H1 (cell line): ENCODE results near the gene VSNL1. TPM values are rescaled to one million over a fixed set of nuclear protein-coding genes. Genes with fewer than 3 reads are reported as not detected.

Experiments used
- RNF2 ChIP-seq: fragments of 200-900, 300-1000 bp; sonication (generic); IDR thresholded peaks from 2 replicates; pipeline ENCODE4 v1.7.1; 2016; ENCODE audit warnings: borderline replicate concordance, low read depth, mild to moderate bottlenecking, antibody characterized with exemption, low read length; ENCODE audit not compliant: poor library complexity, severe bottlenecking; ENCODE audit errors: missing control alignments
- polyA plus RNA-seq, 7 experiments: library from polyadenylated mRNA; depleted of rRNA in 3 of 7; stranded (reverse) in 5 of 7; unstranded in 2 of 7; fragments of >200 nt in 5 of 7; fragments of 200-250 nt in 2 of 7; gene quantifications; 1 replicate in 5 of 7; 2 replicates in 1 of 7; 4 replicates in 1 of 7; pipeline versions ENCODE4 v1.2.1 to v1.2.3, GENCODE V29; 2011 to 2013; ENCODE audit warnings: missing spikeins in 2 of 7, mixed read lengths in 2 of 7
- total RNA-seq: library from RNA; stranded (reverse); fragmentation: NEBNext Ultra II Directional; extraction: Animal tissue kit (Norgen Biotek cat#: 25700); gene quantifications from 2 replicates; pipeline ENCODE4 v1.2.1, GENCODE V29; 2021
- TF ChIP-seq, protein P1 (sequence below): fragments of 300-600 bp; sonication (generic); IDR thresholded peaks from 2 replicates; pipeline ENCODE4 v1.7.1; 2012; ENCODE audit warnings: low read length, moderate library complexity, mild to moderate bottlenecking, inconsistent platforms; ENCODE audit not compliant: insufficient replicate concordance

The VSNL1 gene
- total and polyA plus RNA-seq, 2 of the 8 experiments (the other 6 are each of a cell fraction or from before 2014, with no cell fraction given) = 49.4 to 108 TPM

GRCh38 chr2:17557596-17557995, 17.1 kb downstream of the VSNL1 start (continued):
- TF ChIP-seq, protein P1, sequence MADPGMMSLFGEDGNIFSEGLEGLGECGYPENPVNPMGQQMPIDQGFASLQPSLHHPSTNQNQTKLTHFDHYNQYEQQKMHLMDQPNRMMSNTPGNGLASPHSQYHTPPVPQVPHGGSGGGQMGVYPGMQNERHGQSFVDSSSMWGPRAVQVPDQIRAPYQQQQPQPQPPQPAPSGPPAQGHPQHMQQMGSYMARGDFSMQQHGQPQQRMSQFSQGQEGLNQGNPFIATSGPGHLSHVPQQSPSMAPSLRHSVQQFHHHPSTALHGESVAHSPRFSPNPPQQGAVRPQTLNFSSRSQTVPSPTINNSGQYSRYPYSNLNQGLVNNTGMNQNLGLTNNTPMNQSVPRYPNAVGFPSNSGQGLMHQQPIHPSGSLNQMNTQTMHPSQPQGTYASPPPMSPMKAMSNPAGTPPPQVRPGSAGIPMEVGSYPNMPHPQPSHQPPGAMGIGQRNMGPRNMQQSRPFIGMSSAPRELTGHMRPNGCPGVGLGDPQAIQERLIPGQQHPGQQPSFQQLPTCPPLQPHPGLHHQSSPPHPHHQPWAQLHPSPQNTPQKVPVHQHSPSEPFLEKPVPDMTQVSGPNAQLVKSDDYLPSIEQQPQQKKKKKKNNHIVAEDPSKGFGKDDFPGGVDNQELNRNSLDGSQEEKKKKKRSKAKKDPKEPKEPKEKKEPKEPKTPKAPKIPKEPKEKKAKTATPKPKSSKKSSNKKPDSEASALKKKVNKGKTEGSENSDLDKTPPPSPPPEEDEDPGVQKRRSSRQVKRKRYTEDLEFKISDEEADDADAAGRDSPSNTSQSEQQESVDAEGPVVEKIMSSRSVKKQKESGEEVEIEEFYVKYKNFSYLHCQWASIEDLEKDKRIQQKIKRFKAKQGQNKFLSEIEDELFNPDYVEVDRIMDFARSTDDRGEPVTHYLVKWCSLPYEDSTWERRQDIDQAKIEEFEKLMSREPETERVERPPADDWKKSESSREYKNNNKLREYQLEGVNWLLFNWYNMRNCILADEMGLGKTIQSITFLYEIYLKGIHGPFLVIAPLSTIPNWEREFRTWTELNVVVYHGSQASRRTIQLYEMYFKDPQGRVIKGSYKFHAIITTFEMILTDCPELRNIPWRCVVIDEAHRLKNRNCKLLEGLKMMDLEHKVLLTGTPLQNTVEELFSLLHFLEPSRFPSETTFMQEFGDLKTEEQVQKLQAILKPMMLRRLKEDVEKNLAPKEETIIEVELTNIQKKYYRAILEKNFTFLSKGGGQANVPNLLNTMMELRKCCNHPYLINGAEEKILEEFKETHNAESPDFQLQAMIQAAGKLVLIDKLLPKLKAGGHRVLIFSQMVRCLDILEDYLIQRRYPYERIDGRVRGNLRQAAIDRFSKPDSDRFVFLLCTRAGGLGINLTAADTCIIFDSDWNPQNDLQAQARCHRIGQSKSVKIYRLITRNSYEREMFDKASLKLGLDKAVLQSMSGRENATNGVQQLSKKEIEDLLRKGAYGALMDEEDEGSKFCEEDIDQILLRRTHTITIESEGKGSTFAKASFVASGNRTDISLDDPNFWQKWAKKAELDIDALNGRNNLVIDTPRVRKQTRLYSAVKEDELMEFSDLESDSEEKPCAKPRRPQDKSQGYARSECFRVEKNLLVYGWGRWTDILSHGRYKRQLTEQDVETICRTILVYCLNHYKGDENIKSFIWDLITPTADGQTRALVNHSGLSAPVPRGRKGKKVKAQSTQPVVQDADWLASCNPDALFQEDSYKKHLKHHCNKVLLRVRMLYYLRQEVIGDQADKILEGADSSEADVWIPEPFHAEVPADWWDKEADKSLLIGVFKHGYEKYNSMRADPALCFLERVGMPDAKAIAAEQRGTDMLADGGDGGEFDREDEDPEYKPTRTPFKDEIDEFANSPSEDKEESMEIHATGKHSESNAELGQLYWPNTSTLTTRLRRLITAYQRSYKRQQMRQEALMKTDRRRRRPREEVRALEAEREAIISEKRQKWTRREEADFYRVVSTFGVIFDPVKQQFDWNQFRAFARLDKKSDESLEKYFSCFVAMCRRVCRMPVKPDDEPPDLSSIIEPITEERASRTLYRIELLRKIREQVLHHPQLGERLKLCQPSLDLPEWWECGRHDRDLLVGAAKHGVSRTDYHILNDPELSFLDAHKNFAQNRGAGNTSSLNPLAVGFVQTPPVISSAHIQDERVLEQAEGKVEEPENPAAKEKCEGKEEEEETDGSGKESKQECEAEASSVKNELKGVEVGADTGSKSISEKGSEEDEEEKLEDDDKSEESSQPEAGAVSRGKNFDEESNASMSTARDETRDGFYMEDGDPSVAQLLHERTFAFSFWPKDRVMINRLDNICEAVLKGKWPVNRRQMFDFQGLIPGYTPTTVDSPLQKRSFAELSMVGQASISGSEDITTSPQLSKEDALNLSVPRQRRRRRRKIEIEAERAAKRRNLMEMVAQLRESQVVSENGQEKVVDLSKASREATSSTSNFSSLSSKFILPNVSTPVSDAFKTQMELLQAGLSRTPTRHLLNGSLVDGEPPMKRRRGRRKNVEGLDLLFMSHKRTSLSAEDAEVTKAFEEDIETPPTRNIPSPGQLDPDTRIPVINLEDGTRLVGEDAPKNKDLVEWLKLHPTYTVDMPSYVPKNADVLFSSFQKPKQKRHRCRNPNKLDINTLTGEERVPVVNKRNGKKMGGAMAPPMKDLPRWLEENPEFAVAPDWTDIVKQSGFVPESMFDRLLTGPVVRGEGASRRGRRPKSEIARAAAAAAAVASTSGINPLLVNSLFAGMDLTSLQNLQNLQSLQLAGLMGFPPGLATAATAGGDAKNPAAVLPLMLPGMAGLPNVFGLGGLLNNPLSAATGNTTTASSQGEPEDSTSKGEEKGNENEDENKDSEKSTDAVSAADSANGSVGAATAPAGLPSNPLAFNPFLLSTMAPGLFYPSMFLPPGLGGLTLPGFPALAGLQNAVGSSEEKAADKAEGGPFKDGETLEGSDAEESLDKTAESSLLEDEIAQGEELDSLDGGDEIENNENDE = no peak
- TF ChIP-seq RNF2 = no peak
